M059J (cell line): ENCODE measurements around the gene TBC1D28. TPM values are rescaled to one million over a fixed set of nuclear protein-coding genes. Genes with fewer than 3 reads are reported as not detected.
"Not testable (repeated sequence)": the region's sequence is repeated elsewhere in the genome, so short reads cannot be mapped to it uniquely, and the experiment has no call there.

ENCODE experiments used
- DNase-seq: peaks from one replicate; pipeline ENCODE4 v3.0.0-alpha.2; 2012; ENCODE audit warnings: low read depth
- total RNA-seq: library from RNA; depleted of rRNA; stranded (reverse); fragments of >200 nt; shearing (Covaris generic); gene quantifications from 2 replicates; pipeline ENCODE4 v1.2.3, GENCODE V29; 2014; rRNA removed

The TBC1D28 gene
- total RNA-seq, 1 experiment from 2014 or later = not detected

DNA sequence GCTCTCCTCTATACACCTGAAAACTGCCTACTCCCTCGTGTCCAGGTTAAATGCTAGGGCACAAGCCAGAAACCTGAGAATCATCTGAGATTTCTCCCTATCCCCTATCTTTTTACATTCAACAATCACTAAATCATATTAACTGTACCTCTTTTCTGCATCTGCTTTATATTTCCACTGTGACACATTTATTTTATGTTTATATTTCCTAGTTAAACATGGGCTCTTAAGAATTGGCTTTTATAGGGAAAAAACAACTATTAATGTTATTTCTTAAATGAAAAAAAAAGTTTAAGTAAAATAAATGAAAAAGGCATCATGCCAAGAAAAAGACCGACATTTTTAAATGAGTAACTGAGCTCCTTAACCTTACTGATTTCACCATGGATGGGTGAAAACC lies 26.6 kb downstream of the TBC1D28 start:
- DNase-seq = not testable (repeated sequence)

DNA sequence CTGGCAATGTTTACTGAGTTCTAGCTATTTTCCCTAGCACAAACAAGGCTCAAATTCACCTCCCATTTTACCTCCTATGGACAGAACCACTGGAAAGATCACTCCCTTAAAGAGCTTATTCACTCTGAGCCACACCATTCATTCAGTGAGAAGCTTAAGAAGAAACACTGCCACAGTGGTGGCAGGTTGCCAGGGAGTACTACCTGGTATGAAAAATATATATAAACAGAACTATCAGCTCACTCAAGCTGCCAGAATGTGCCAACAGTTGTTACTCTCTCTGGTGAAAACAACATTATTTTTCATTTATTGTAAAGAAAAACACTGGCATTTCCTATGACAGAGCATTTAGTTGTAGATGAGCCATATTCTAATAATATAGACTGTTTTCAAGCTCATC lies 31.2 kb downstream of the TBC1D28 start:
- not testable (repeated sequence) for DNase-seq

DNA sequence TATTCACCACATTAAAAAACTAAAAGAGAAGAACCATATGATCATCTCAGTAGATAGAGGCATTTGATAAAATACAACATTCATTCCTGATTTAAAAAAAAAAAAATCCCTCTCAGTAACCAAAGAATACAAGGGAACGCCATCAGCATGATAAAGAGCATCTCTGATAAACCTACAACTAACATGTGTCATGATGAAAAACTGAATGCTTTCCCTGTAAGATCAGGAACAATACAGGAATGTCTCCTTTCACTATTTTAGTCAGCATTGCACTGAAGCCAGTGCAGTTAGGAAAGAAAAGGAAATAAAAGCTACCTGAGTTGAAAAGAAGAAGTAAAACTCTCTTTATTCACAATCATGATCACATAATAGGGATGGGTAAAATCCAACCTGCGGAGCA lies 51.1 kb downstream of the TBC1D28 start:
- not testable (repeated sequence) for DNase-seq

Other genes with a start within 250 kb of the TBC1D28 start
- 0.07 TPM in 1 of 2 replicates, not detected in the other for gene LGALS9C, start 167.6 kb downstream of the TBC1D28 start, total RNA-seq
- 0.22 and 2.5 TPM in 2 replicates for gene FOXO3B, start 37.9 kb upstream of the TBC1D28 start, total RNA-seq
- gene FBXW10, start 99.7 kb upstream of the TBC1D28 start, total RNA-seq = 0.07 TPM in 1 of 2 replicates, not detected in the other
- gene TVP23B, start 136.8 kb upstream of the TBC1D28 start, total RNA-seq = 58.0 and 58.7 TPM in 2 replicates
- 36.6 and 50.3 TPM in 2 replicates for gene PRPSAP2, start 213.7 kb upstream of the TBC1D28 start, total RNA-seq